ENCODE data around the gene CCDC14.

DNA sequence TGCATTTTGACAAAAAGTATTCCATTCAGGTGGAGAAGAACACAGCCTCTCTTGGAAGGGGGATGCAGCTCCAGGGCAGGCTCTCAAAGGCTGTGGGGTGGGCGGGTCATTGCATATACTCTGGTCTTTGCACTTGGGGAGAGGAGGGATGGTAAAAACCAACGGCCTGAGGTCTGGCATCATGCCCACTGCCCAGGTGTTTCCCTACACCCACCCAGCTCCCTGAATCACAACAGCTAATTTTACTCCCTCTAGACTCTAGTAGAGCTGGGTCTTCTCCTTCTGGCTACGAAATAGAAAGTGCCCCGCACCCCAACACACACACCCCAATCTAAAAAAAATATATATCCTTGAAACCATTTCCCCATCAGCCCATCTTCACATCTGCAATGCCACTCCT lies 77.9 kb downstream of the CCDC14 start:
- TF ChIP-seq CTCF (IDR thresholded peaks at IDR 0.05; ENCODE audit: insufficient read depth, low read length, poor library complexity, severe bottlenecking) (no peak), EZH2phosphoT487 (conservative IDR thresholded peaks at IDR 0.05; ENCODE audit: low read length) (no peak)
